ENCODE data around the gene HIBADH.

Gene HIBADH

DNA sequence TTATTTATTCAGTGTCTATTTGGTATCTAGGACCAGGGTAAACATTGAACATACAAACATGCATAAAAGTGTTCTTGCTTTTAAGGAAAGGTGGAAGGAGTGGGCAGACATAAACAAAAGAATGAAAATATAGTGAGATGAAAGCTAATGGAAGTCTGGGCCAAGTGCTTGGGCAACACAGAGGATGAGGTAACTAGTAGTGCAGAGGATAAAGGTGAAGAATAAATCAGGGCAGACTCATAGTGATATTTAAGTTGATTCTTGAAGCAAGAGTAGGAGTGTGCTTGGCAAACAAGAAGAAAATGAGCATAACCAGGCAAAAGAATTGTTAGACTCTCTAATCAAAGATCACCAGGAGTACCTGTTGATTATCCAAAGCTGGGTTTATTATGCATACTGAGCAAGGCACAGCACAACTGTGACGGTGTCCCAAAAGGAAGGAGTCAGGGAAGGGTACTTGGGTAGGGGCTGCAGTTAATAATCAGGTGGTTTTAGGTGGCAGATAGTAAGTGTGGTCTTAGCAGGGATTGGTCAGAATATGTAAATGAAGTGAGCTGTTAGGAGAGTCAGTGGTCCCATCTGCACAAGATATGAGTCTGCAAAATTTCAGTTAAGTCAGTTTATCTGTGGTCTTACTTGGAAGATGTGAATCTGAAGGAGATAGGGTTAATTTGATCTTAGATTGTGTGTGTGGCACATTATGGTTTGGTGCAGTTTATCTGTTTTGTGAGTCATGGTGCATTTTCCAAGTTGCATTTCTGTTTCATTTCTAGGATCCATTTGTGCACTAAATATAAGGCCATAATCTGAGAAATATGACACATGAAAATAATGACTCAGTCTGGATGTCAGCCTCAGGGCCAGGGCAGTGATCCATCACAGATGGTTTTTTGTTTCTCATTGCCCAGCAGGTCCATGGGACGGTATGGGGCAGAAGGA, 46.7 kb upstream of the HIBADH start (continued):
- TF ChIP-seq ISL1 (CRISPR knock-in tag; IDR thresholded peaks at IDR 0.05) (peak; percentile 94), ZNF565 (CRISPR knock-in tag; conservative IDR thresholded peaks at IDR 0.05; ENCODE audit: low read depth) (no peak)
- TF ChIP-seq, protein P1, sequence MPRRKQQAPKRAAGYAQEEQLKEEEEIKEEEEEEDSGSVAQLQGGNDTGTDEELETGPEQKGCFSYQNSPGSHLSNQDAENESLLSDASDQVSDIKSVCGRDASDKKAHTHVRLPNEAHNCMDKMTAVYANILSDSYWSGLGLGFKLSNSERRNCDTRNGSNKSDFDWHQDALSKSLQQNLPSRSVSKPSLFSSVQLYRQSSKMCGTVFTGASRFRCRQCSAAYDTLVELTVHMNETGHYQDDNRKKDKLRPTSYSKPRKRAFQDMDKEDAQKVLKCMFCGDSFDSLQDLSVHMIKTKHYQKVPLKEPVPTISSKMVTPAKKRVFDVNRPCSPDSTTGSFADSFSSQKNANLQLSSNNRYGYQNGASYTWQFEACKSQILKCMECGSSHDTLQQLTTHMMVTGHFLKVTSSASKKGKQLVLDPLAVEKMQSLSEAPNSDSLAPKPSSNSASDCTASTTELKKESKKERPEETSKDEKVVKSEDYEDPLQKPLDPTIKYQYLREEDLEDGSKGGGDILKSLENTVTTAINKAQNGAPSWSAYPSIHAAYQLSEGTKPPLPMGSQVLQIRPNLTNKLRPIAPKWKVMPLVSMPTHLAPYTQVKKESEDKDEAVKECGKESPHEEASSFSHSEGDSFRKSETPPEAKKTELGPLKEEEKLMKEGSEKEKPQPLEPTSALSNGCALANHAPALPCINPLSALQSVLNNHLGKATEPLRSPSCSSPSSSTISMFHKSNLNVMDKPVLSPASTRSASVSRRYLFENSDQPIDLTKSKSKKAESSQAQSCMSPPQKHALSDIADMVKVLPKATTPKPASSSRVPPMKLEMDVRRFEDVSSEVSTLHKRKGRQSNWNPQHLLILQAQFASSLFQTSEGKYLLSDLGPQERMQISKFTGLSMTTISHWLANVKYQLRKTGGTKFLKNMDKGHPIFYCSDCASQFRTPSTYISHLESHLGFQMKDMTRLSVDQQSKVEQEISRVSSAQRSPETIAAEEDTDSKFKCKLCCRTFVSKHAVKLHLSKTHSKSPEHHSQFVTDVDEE (CRISPR knock-in tag; IDR thresholded peaks at IDR 0.05): peak; percentile 44; the same call in 1 of the 2 replicates

DNA sequence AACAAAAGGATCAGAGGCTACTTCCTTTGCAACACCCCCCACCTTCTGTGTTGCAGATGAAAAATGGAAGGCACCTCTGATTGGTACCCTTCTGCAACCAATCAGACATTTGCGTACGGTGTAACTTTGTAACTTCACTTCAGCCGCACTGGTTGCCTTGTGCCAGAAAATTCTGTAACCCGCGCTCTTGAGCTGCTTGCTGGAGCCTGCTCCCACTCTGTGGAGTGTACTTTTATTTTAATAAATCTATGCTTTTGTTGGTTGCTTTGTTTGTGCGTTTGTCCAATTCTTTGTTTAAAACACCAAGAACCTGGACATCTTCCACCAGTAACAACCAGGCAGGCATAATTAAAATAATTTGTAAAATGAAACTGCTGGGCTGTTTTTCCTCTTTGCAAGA, 45.8 kb upstream of the HIBADH start:
- no peak for ATAC-seq
- TF ChIP-seq TOX (CRISPR knock-in tag; IDR thresholded peaks at IDR 0.05; ENCODE audit: borderline replicate concordance) (no peak), RARB (CRISPR knock-in tag; IDR thresholded peaks at IDR 0.05) (no peak), TCF4 (CRISPR knock-in tag; IDR thresholded peaks at IDR 0.05; ENCODE audit: borderline replicate concordance) (no peak), OSR1 (CRISPR knock-in tag; IDR thresholded peaks at IDR 0.05) (no peak), ZNF8 (CRISPR knock-in tag; IDR thresholded peaks at IDR 0.05) (no peak), ARNTL (CRISPR knock-in tag; IDR thresholded peaks at IDR 0.05; ENCODE audit: borderline replicate concordance, low read depth) (no peak), ESRRG (CRISPR knock-in tag; IDR thresholded peaks at IDR 0.05) (no peak), ZNF565 (CRISPR knock-in tag; conservative IDR thresholded peaks at IDR 0.05; ENCODE audit: low read depth) (no peak), ZFP30 (CRISPR knock-in tag; IDR thresholded peaks at IDR 0.05) (no peak), BACH2 (CRISPR knock-in tag; IDR thresholded peaks at IDR 0.05; ENCODE audit: borderline replicate concordance) (no peak), ZFP3 (CRISPR knock-in tag; IDR thresholded peaks at IDR 0.05) (no peak)
- TF ChIP-seq, protein P1 (CRISPR knock-in tag; IDR thresholded peaks at IDR 0.05): no peak
- TF ChIP-seq, protein P2, sequence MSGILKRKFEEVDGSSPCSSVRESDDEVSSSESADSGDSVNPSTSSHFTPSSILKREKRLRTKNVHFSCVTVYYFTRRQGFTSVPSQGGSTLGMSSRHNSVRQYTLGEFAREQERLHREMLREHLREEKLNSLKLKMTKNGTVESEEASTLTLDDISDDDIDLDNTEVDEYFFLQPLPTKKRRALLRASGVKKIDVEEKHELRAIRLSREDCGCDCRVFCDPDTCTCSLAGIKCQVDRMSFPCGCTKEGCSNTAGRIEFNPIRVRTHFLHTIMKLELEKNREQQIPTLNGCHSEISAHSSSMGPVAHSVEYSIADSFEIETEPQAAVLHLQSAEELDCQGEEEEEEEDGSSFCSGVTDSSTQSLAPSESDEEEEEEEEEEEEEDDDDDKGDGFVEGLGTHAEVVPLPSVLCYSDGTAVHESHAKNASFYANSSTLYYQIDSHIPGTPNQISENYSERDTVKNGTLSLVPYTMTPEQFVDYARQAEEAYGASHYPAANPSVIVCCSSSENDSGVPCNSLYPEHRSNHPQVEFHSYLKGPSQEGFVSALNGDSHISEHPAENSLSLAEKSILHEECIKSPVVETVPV (CRISPR knock-in tag; IDR thresholded peaks at IDR 0.05): no peak
- TF ChIP-seq, protein P3, sequence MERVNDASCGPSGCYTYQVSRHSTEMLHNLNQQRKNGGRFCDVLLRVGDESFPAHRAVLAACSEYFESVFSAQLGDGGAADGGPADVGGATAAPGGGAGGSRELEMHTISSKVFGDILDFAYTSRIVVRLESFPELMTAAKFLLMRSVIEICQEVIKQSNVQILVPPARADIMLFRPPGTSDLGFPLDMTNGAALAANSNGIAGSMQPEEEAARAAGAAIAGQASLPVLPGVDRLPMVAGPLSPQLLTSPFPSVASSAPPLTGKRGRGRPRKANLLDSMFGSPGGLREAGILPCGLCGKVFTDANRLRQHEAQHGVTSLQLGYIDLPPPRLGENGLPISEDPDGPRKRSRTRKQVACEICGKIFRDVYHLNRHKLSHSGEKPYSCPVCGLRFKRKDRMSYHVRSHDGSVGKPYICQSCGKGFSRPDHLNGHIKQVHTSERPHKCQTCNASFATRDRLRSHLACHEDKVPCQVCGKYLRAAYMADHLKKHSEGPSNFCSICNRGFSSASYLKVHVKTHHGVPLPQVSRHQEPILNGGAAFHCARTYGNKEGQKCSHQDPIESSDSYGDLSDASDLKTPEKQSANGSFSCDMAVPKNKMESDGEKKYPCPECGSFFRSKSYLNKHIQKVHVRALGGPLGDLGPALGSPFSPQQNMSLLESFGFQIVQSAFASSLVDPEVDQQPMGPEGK (CRISPR knock-in tag; IDR thresholded peaks at IDR 0.05; ENCODE audit: borderline replicate concordance): no peak
- TF ChIP-seq, protein P4, sequence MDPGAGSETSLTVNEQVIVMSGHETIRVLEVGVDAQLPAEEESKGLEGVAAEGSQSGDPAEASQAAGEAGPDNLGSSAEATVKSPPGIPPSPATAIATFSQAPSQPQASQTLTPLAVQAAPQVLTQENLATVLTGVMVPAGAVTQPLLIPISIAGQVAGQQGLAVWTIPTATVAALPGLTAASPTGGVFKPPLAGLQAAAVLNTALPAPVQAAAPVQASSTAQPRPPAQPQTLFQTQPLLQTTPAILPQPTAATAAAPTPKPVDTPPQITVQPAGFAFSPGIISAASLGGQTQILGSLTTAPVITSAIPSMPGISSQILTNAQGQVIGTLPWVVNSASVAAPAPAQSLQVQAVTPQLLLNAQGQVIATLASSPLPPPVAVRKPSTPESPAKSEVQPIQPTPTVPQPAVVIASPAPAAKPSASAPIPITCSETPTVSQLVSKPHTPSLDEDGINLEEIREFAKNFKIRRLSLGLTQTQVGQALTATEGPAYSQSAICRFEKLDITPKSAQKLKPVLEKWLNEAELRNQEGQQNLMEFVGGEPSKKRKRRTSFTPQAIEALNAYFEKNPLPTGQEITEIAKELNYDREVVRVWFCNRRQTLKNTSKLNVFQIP (CRISPR knock-in tag; IDR thresholded peaks at IDR 0.05; ENCODE audit: borderline replicate concordance, low read depth): no peak

DNA sequence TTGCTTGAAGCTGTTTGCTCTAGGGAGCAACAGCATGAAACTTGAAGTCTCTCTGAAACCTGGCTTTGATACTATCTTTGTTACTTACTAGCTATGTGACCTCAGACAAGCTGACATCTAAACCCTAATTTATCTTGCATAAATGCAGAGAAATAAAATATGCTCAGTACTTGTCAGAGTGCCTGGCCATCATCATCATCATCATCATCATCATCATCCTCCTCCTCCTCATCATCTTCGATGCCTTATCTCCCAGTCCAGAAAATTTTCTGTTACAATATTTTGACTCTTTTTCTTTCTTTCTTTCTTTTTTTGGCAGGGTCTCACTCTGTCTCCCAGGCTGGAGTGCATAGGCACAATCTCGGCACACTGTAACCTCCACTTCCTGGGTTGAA, 42.5 kb upstream of the HIBADH start:
- no peak for ATAC-seq
- TF ChIP-seq ZNF8 (CRISPR knock-in tag; IDR thresholded peaks at IDR 0.05) (no peak), GLIS3 (CRISPR knock-in tag; IDR thresholded peaks at IDR 0.05) (no peak), ZC3H10 (CRISPR knock-in tag; IDR thresholded peaks at IDR 0.05) (no peak), TOX (CRISPR knock-in tag; IDR thresholded peaks at IDR 0.05; ENCODE audit: borderline replicate concordance) (no peak), ZFP30 (CRISPR knock-in tag; IDR thresholded peaks at IDR 0.05) (no peak)
- TF ChIP-seq, protein P1 (CRISPR knock-in tag; IDR thresholded peaks at IDR 0.05): no peak
- TF ChIP-seq, protein P2 (CRISPR knock-in tag; IDR thresholded peaks at IDR 0.05): no peak
- TF ChIP-seq, protein P4 (CRISPR knock-in tag; IDR thresholded peaks at IDR 0.05; ENCODE audit: borderline replicate concordance, low read depth): no peak

All from SK-N-SH treated with all-trans-retinoic acid at 6 μM for 48 hours (cell line).